K562 (cell line): ENCODE data around the gene SLC38A1.

ENCODE experiments used
- CTCF ChIP-seq, 3 experiments: IDR thresholded peaks in 2 of 3; conservative IDR thresholded peaks in 1 of 3; 2 replicates each; pipeline ENCODE4 v1.5.1; 2011 to 2012; ENCODE audit warnings: low read length in 3 of 3, mild to moderate bottlenecking in 3 of 3, control low read depth in 2 of 3, improper control_type of control experiment in 1 of 3, inconsistent platforms in 1 of 3, low read depth in 1 of 3, mixed read lengths in 1 of 3, moderate library complexity in 1 of 3; ENCODE audit not compliant: insufficient read depth in 2 of 3
- HDAC2 ChIP-seq: fragments of 450-650 bp; IDR thresholded peaks from 2 replicates; pipeline ENCODE4 v1.6.1; 2016; ENCODE audit warnings: mild to moderate bottlenecking
- IFI16 ChIP-seq: fragments of 250-450 bp; sonication (Bioruptor Pico); IDR thresholded peaks from 2 replicates; pipeline ENCODE4 v2.1.2; 2022; ENCODE audit warnings: mild to moderate bottlenecking, inconsistent platforms
- RNF2 ChIP-seq: sonication (generic); IDR thresholded peaks from 2 replicates; pipeline ENCODE4 v1.6.1; 2016
- SRSF1 ChIP-seq: fragments of 200-400 bp; formaldehyde crosslinking; IDR thresholded peaks from 2 replicates; pipeline ENCODE4 v1.6.1; 2017; ENCODE audit warnings: mild to moderate bottlenecking, low read depth, low read length, moderate library complexity
- THRA ChIP-seq: fragments of 450-650 bp; IDR thresholded peaks from 2 replicates; pipeline ENCODE4 v1.6.1; 2017; ENCODE audit warnings: mild to moderate bottlenecking, moderate library complexity

GRCh38 chr12:46136249-46136648, 132.6 kb downstream of the SLC38A1 start:
- no peak for TF ChIP-seq CTCF (IDR thresholded peaks at IDR 0.05 in 2 of 3, conservative IDR thresholded peaks at IDR 0.05 in 1 of 3; ENCODE audit: insufficient read depth in 2 of 3, low read depth in 1 of 3, low read length in 3 of 3)
- TF ChIP-seq SRSF1 = no peak
- no peak for TF ChIP-seq HDAC2
- TF ChIP-seq RNF2 = no peak
- TF ChIP-seq IFI16 (CRISPR knock-in tag) = no peak
- no peak for TF ChIP-seq THRA
